Prostate gland (tissue), 2 donors: ENCODE results near the gene REN.

ENCODE experiments used
- POLR2AphosphoS5 ChIP-seq: sonication (generic); formaldehyde crosslinking; IDR thresholded peaks from one replicate; pipeline ENCODE4 v1.6.1; 2017; ENCODE audit warnings: antibody characterized with exemption
- TF ChIP-seq, protein P1 (sequence below), 4 experiments: fragments of 200-600 bp in 2 of 4; fragments of 450-650 bp in 2 of 4; sonication (generic) in 2 of 4; IDR thresholded peaks; 1 replicate in 3 of 4; 2 replicates in 1 of 4; pipeline ENCODE4 v1.5.1; 2016 to 2019; ENCODE audit warnings: antibody characterized with exemption in 4 of 4, mild to moderate bottlenecking in 2 of 4, moderate library complexity in 2 of 4

DNA sequence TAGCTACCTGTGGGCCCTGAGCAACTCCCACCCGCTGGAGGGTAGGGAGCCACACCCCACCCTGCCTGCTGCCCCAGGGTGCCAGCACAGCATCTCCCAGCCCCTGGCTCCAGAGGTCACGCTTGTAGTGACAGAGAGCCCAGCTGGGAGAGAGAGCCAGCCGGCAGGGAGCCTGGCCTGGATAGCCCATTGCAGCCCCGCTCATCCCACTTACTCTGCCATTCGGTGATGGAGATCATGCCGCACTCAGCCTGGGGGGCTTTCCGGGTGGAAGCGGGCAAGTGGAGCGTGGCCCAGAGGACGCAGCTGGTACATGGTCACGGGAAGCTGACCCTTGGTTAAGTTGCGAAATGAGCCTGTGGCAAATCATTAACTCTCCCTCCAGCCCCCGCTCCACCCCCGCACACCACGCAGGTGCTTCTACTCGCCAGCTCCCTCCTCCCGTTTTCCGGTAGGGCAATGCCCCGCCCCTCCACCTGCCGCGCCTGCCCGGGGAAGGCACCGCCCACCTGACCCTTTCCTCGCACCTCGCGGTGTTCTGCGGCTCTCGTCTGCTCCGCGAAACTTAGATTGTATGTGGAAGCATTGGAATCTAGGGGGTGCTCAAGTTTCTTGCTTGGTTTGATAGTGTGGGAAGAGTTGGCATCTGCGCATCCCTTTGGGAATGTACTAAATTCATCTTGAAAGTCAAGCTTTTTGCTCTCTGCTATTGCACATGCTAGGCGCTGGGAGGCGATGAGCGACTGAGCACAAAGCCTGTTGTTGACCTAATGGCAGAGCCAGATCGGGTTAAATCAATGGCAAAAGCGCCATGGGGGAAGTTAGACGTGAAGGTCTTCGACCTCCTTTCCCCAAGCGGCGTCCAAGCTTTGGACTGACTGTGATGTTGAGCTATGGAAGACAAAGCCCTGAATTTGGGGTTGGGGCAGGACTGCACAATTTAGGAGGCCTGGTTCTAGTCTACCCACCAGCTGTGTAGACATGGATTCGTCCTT lies 47.8 kb upstream of the REN start, which contains the start of gene GOLT1A:
- TF ChIP-seq, protein P1, sequence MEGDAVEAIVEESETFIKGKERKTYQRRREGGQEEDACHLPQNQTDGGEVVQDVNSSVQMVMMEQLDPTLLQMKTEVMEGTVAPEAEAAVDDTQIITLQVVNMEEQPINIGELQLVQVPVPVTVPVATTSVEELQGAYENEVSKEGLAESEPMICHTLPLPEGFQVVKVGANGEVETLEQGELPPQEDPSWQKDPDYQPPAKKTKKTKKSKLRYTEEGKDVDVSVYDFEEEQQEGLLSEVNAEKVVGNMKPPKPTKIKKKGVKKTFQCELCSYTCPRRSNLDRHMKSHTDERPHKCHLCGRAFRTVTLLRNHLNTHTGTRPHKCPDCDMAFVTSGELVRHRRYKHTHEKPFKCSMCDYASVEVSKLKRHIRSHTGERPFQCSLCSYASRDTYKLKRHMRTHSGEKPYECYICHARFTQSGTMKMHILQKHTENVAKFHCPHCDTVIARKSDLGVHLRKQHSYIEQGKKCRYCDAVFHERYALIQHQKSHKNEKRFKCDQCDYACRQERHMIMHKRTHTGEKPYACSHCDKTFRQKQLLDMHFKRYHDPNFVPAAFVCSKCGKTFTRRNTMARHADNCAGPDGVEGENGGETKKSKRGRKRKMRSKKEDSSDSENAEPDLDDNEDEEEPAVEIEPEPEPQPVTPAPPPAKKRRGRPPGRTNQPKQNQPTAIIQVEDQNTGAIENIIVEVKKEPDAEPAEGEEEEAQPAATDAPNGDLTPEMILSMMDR (IDR thresholded peaks at IDR 0.05), result peak; percentile 18 to 79 (median 70)
- peak; percentile 52 for TF ChIP-seq POLR2AphosphoS5
